Loucy (cell line): ENCODE results near the gene NUDT1.

Source experiments
- H2AFZ ChIP-seq: fragments of 200-600 bp; sonication (generic); 2 replicates; pipeline ENCODE4 v1.6.0; 2016; ENCODE audit warnings: antibody characterized with exemption, mild to moderate bottlenecking, low read length, moderate library complexity
- H3F3A ChIP-seq: fragments of 200-600 bp; 2 replicates; pipeline ENCODE4 v1.6.0; 2016; ENCODE audit warnings: antibody characterized with exemption, low read depth, mild to moderate bottlenecking
- H3K27me3 ChIP-seq: fragments of 200-600 bp; sonication (generic); 2 replicates; pipeline ENCODE4 v1.6.1; 2014; ENCODE audit warnings: low read length, mild to moderate bottlenecking; ENCODE audit not compliant: insufficient read depth, poor library complexity, severe bottlenecking
- H3K36me3 ChIP-seq: fragments of 200-600 bp; sonication (generic); 2 replicates; pipeline ENCODE4 v1.6.1; 2016; ENCODE audit warnings: low read length; ENCODE audit not compliant: insufficient read depth
- H3K4me1 ChIP-seq: fragments of 200-600 bp; sonication (generic); 2 replicates; pipeline ENCODE4 v1.5.1; 2014; ENCODE audit warnings: low read length, mild to moderate bottlenecking; ENCODE audit not compliant: insufficient read depth, poor library complexity, severe bottlenecking
- H3K4me2 ChIP-seq: fragments of 200-600 bp; sonication (generic); 2 replicates; pipeline ENCODE4 v1.6.0; 2014; ENCODE audit warnings: antibody characterized with exemption, low read length, low read depth, mild to moderate bottlenecking; ENCODE audit not compliant: poor library complexity, severe bottlenecking
- H3K4me3 ChIP-seq: fragments of 200-600 bp; sonication (generic); 2 replicates; pipeline ENCODE4 v1.5.1; 2014; ENCODE audit warnings: low read length, mild to moderate bottlenecking, mixed read lengths; ENCODE audit not compliant: poor library complexity, severe bottlenecking
- H3K79me2 ChIP-seq: fragments of 200-600 bp; sonication (generic); 2 replicates; pipeline ENCODE4 v1.6.1; 2014; ENCODE audit warnings: low read length; ENCODE audit not compliant: insufficient read depth
- H3K9ac ChIP-seq: fragments of 200-600 bp; sonication (generic); 2 replicates; pipeline ENCODE4 v1.6.0; 2014; ENCODE audit warnings: mild to moderate bottlenecking, low read depth, low read length, moderate library complexity; ENCODE audit not compliant: poor library complexity, severe bottlenecking
- H3K9me2 ChIP-seq: fragments of 200-600 bp; sonication (generic); replicated peaks from 2 replicates; pipeline ENCODE4 v1.6.1; 2016; ENCODE audit warnings: low read depth, low read length, mixed read lengths
- H3K9me3 ChIP-seq: fragments of 200-600 bp; sonication (generic); 2 replicates; pipeline ENCODE4 v1.6.1; 2014; ENCODE audit warnings: mild to moderate bottlenecking, antibody characterized with exemption, low read length, low read depth; ENCODE audit not compliant: insufficient read depth
- H4K20me1 ChIP-seq: fragments of 200-600 bp; sonication (generic); 2 replicates; pipeline ENCODE4 v1.6.0; 2014; ENCODE audit warnings: antibody characterized with exemption, low read length, mild to moderate bottlenecking; ENCODE audit not compliant: insufficient read depth, poor library complexity, severe bottlenecking
- CTCF ChIP-seq: fragments of 200-600 bp; sonication (generic); conservative IDR thresholded peaks from 2 replicates; pipeline ENCODE4 v1.5.1; 2014; ENCODE audit warnings: mild to moderate bottlenecking, antibody characterized with exemption, low read length
- EZH2phosphoT487 ChIP-seq: fragments of 200-600 bp; IDR thresholded peaks from 2 replicates; pipeline ENCODE4 v1.6.1; 2018; ENCODE audit warnings: antibody characterized with exemption, mild to moderate bottlenecking, moderate library complexity, borderline replicate concordance

NUDT1 gene

GRCh38 chr7:2219606-2220005 lies 22.4 kb upstream of the NUDT1 start:
- TF ChIP-seq EZH2phosphoT487 (no peak), CTCF (no peak)
- H3K4me3 ChIP-seq: no peak overlapping the region
- H3K4me1 ChIP-seq: peaks cover 6% of the 10 kb centered on the region
- no peaks in the 10 kb centered on the region for H3K9me3 ChIP-seq
- no peak overlapping the region for H3K4me2 ChIP-seq
- peaks cover 8% of the 10 kb centered on the region; the same call in 1 of the 2 replicates for H3K79me2 ChIP-seq
- H2AFZ ChIP-seq: no peak overlapping the region
- H3K36me3 ChIP-seq: peaks cover 75% of the 10 kb centered on the region; the same call in 1 of the 2 replicates
- H3F3A ChIP-seq: no peaks in the 10 kb centered on the region
- no peak overlapping the region for H3K9ac ChIP-seq
- H3K27me3 ChIP-seq: no peaks in the 10 kb centered on the region
- no peaks in the 10 kb centered on the region for H4K20me1 ChIP-seq
- no peaks in the 10 kb centered on the region for H3K9me2 ChIP-seq

GRCh38 chr7:2220030-2220429 lies 22.0 kb upstream of the NUDT1 start:
- Histone ChIP-seq H3K36me3 (peaks cover 76% of the 10 kb centered on the region; the same call in 1 of the 2 replicates), H3K9me3 (no peaks in the 10 kb centered on the region), H3K79me2 (peaks cover 8% of the 10 kb centered on the region; the same call in 1 of the 2 replicates), H3F3A (no peaks in the 10 kb centered on the region), H3K4me1 (peaks cover 6% of the 10 kb centered on the region), H3K9ac (no peak overlapping the region), H3K4me3 (no peak overlapping the region), H2AFZ (no peak overlapping the region), H3K27me3 (no peaks in the 10 kb centered on the region), H3K9me2 (no peaks in the 10 kb centered on the region), H3K4me2 (no peak overlapping the region), H4K20me1 (no peaks in the 10 kb centered on the region)
- TF ChIP-seq CTCF (no peak), EZH2phosphoT487 (no peak)

- Histone ChIP-seq H2AFZ (no peak overlapping the region), H3K4me2 (no peak overlapping the region), H3K9ac (no peak overlapping the region), H3K27me3 (no peaks in the 10 kb centered on the region), H3K4me3 (no peak overlapping the region), H3K36me3 (peaks cover 78% of the 10 kb centered on the region; the same call in 1 of the 2 replicates), H3F3A (no peaks in the 10 kb centered on the region), H4K20me1 (no peaks in the 10 kb centered on the region), H3K79me2 (peaks cover 10% of the 10 kb centered on the region; the same call in 1 of the 2 replicates), H3K9me2 (no peaks in the 10 kb centered on the region), H3K9me3 (no peaks in the 10 kb centered on the region), H3K4me1 (peaks cover 1% of the 10 kb centered on the region)
- TF ChIP-seq CTCF (no peak), EZH2phosphoT487 (no peak)
Measured at GRCh38 chr7:2220506-2220905, 21.5 kb upstream of the NUDT1 start.
